Measurements from ENCODE around the gene XCL1.

The XCL1 gene

GRCh38 chr1:168607872-168608428 is 31.5 kb downstream of the XCL1 start:
- H3K4me3 ChIP-seq (replicated peaks; ENCODE audit: low read depth, low read length): no peak overlapping the region
- no peak for DNase-seq (ENCODE audit: extremely low read depth, low read depth)
- TF ChIP-seq CTCF (IDR thresholded peaks at IDR 0.05; ENCODE audit: low read depth, low read length, missing control alignments): no peak

- H3K4me3 ChIP-seq (replicated peaks; ENCODE audit: low read depth, low read length): no peak overlapping the region
- DNase-seq (ENCODE audit: extremely low read depth, low read depth): no peak
- no peak for TF ChIP-seq CTCF (IDR thresholded peaks at IDR 0.05; ENCODE audit: low read depth, low read length, missing control alignments)
These were observed 32.7 kb downstream of the XCL1 start for GRCh38 chr1:168608796-168609715.

GRCh38 chr1:168609741-168610510 is 33.5 kb downstream of the XCL1 start:
- TF ChIP-seq CTCF (IDR thresholded peaks at IDR 0.05; ENCODE audit: low read depth, low read length, missing control alignments): no peak
- DNase-seq (ENCODE audit: extremely low read depth, low read depth): no peak

GRCh38 chr1:168613038-168613451 is 36.6 kb downstream of the XCL1 start:
- DNase-seq (ENCODE audit: extremely low read depth, low read depth): no peak
- no peak for TF ChIP-seq CTCF (IDR thresholded peaks at IDR 0.05; ENCODE audit: low read depth, low read length, missing control alignments)
- H3K4me3 ChIP-seq (replicated peaks; ENCODE audit: low read depth, low read length): no peak overlapping the region

More at GRCh38 chr1:168609741-168610510, 33.5 kb downstream of the XCL1 start:
- no peak overlapping the region for H3K4me3 ChIP-seq (replicated peaks; ENCODE audit: low read depth, low read length)

- no peak overlapping the region for H3K4me3 ChIP-seq (replicated peaks; ENCODE audit: low read depth, low read length)
- no peak for TF ChIP-seq CTCF (IDR thresholded peaks at IDR 0.05; ENCODE audit: low read depth, low read length, missing control alignments)
- no peak for DNase-seq (ENCODE audit: extremely low read depth, low read depth)
These were observed 37.4 kb downstream of the XCL1 start for GRCh38 chr1:168613691-168614231.

GRCh38 chr1:168614235-168614634 is 37.8 kb downstream of the XCL1 start:
- DNase-seq (ENCODE audit: extremely low read depth, low read depth): no peak
- TF ChIP-seq CTCF (IDR thresholded peaks at IDR 0.05; ENCODE audit: low read depth, low read length, missing control alignments): no peak
- H3K4me3 ChIP-seq (replicated peaks; ENCODE audit: low read depth, low read length): no peak overlapping the region
